Germinal center (tissue), 1 donor: ENCODE results near the gene CHSY3.
A peak's percentile ranks its signal among the peaks of the same experiment; 100 is the strongest.

Source experiments
- DNase-seq: peaks from one replicate; pipeline ENCODE4 v3.0.0; 2012; ENCODE audit warnings: mixed read lengths, low spot score

The CHSY3 gene

DNA sequence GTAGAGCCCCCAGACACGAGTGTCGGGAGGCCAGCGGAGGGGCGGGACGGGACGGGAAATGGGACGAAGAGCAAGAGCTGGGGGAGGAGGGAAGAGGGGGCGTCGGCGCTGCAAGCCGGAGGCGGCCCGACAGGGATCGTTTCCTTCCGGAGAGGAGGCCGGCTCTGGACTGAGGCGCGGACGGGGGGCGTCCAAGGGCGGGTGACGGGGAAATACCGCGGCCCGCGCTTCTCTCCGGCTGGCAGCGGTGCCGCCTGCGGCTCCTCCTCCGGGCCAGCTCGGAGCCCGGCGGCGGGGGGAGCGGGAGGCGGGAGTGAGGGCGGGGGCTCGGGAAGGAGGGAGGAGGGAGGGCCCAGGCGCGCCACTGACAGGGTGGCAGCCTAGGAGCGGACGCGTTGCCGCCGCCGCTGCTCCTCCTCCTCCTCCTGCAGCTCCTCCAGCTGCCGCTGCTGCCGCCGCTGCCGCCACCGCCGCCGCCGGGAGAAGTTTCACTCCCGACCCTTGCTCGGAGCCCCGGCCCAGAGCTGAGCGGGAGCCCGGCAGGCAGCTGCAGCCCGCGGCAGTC, at the start of gene CHSY3:
TSS of gene CHSY3 (plus strand) at position 364 of the 565 bp plus-strand sequence.
- peak; percentile 22 for DNase-seq

DNA sequence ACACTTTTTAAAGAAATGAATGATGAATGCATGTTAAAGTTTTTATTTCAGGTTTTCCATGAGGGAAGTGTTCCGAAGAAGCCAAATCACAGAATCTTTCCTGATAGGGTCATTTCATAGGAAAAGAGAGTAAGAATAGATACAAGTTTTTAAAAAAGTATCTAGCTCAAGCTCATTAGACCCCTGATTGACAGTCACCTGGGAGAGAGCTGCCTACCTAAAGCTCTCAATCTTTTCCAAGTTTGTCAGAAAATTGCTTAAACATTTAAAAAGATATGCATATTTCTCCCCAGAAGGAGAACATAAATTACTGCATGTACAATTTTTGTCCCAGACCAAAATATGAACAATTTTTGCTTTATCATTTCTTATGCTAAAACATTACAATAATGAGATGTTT, 47.9 kb upstream of the CHSY3 start:
- no peak for DNase-seq

DNA sequence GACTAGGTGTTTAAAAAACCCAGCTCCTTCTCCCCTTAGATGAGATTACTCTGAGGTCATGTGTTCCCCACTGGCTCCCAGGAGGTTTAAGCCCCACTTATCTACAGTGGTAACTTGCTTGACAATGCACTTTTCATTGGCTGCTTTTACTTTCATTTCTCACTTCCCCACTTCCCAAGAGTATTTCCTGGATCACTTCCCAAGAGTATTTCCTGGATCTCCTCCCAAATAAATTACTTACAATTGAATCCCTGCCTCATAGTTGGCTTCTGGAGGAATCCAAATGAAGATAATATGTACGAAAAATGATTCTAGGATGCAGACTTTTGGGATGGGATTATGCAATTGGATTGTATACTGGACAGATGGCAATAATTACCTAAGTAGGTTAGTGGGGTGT, 47.1 kb upstream of the CHSY3 start:
- no peak for DNase-seq

DNA sequence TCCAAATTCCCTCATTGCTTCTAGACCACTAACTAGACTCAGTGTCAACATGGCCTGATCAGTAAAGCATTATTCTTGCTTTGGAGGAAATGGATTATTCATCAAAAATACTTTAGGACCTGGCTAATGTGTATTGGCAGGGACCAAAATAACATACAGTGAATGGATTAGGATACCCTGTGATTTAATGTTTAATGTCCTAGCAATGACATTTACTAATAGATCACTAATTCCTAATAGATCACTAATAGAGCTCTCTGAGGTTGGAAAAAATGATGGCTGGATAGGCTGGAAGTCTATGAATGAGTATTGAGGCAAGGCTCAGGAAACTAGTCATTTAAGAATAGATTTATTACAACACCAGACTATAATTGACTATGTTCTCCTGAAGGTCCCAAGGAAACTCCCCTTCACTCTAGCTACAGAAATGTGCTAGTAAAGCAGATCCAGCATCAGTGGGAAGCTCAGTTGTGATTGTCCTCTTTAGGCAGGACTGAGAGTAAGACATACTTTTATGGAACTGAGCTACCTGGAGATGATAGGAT, 46.1 kb upstream of the CHSY3 start:
- no peak for DNase-seq

DNA sequence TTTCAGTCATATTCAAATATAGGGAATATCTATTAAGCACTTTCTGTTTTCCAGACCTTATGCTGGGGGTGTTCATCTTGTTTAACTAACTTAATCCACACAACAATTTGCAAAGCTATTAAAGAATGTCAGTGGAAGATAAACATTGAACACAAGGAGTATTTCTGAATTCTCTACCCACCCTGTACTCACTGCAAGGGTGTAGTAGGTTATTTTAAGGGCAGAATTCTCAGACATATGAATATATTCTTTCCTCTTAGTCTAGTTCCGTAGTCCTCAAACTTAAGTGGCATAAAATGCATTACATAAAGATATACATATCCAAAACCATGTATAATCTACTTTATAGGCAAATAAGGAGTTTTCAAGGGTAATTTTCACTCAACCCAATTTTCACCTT, 19.9 kb upstream of the CHSY3 start:
- no peak for DNase-seq

DNA sequence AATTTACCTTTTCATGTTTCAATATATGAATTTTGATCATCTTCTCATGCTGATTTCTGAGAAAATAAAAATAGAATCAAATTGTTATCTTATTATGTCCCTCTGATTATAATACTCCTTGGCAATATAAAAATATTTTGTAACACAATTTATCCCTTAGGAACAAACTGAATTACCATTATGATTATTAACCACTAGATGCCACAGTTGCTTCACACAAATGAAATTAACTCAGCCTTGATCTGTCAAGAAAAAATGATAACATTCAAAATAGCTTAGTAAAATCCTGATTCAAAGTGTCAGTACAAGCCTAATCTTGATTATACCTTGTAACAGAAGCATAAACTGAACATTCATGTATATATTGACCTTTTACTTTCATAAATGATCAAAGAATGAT, 4.8 kb upstream of the CHSY3 start:
- no peak for DNase-seq

DNA sequence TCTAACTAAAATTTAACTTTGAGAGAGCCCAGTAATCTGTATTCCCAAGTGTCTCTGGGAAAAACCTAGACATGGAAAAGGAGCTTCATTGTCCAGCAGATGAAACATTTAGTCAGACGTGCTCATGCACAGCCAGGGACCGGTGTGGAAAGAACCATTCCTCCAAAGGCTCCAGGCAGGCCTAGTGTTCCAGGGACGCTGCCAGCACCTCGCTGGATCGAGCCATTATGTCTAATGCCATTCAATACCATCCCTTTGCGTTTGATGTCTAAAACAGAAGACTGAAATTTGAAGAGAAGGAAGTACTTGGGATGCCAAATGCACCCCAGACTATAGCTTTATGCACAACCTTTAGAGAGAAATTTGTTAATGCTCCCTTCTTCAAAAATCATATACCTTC, 1.4 kb upstream of the CHSY3 start:
- no peak for DNase-seq

DNA sequence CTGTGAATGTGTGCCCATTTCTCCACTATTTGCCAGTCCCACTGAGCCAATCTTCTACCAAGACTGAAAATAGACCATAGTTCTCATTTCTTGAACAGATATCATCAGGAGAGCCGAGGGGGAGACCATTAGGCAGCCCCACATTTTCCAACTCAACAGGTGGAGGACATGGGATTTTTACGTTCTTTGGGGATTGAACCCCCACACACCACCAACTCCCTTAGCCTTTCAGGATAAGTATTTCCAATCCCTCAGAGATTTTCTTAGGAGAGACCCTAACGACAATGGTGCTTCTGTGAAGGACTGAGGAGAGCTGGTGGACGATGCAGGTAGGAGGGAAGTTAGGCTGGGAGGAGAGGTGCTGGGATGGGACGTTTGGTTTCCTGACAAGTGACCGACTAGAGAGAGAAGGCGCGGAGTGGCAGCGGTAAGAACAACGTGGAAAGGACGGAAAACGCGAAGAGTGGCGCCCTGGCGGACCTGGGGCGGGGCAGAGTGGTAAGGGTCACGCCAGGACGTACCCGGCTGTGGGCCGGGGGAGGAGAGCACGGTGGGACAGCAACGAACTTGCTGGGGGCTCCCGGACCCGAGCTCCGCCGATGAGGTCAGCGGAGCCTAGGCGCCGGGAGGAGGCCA, 681 bp upstream of the CHSY3 start:
- no peak for DNase-seq

DNA sequence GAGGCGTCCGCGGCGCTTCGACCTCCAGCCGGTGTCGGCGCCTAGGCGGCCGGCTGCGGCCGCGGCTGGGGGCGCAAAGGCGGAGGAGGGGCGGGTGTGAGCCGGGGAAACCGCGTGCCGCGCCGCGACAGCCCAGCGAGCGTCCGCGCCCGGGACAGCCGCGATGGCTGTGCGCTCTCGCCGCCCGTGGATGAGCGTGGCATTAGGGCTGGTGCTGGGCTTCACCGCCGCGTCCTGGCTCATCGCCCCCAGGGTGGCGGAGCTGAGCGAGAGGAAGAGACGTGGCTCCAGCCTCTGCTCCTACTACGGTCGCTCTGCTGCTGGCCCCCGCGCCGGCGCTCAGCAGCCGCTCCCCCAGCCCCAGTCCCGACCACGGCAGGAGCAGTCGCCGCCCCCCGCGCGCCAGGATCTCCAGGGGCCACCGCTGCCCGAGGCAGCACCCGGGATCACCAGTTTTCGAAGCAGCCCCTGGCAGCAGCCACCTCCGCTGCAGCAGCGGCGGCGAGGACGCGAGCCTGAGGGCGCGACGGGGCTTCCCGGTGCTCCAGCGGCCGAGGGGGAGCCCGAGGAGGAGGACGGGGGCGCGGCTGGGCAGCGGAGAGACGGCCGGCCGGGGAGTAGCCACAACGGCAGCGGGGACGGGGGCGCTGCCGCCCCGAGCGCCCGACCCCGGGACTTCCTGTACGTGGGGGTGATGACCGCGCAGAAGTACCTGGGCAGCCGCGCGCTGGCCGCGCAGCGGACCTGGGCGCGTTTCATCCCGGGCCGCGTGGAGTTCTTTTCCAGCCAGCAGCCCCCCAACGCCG, 605 bp downstream of the CHSY3 start:
- peak; percentile 12 for DNase-seq

DNA sequence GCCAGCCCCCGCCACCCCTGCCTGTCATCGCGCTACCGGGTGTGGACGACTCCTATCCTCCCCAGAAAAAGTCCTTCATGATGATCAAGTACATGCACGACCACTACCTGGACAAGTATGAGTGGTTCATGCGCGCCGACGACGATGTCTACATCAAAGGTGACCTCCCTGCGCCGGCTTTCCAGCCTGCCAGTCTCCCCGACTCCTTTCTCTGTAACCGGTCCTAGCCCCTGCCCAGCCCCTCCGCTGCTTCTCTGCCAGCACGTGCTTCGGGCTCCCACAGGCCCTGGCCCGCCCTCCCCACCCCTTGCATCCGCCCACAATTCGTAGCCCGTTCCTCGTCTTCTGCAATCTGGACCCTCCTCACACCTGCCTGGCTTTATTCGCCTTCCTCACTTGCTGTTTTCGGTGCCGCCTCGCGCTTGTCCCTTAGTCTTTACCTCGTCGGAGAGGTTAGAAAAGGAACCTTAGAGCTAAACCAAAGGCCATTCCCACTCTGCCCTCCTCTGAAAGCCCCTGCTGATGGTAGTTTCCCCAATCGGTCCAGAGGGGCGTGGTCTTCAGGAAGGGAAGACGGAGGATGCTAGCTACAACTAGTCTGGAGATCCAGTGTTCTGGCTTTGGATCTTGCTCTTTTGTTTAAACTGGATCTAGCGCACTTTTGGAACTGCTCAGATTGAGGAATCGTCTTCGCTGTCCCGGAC, 1.4 kb downstream of the CHSY3 start:
- no peak for DNase-seq

DNA sequence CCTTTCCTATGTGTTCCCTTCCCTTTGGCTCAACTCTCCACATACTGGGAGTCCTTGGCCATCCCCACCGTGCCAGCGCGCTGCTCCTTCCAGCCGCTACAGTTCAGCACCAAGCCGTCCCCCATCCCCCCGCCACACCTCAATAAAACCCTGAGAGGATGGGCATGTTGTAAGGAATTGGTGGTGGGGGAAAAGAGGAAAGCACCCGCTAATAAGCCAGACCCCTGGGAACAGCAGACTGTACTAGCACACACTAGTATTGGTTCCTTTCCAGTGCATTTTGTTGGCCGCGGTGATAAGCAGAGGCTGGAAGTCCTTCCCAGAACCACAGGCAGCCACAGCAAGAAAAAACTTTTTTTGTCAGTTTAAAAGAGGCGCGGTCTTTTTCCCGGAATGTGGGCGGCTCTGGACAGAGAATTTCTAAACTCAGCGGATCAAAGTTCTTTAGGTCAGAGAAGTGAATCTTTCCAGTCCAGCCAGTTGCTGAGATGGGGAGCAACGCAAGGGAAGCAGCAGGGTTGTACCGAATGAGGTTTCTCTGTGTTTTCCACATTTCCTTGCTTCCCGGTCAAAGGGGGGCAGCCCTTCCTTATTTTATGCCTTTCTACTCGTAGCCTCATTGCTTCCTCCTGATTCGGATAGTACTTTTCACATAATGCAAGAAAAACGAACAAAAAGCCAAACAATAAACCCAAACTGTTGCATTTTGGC, 2.1 kb downstream of the CHSY3 start:
- no peak for DNase-seq

DNA sequence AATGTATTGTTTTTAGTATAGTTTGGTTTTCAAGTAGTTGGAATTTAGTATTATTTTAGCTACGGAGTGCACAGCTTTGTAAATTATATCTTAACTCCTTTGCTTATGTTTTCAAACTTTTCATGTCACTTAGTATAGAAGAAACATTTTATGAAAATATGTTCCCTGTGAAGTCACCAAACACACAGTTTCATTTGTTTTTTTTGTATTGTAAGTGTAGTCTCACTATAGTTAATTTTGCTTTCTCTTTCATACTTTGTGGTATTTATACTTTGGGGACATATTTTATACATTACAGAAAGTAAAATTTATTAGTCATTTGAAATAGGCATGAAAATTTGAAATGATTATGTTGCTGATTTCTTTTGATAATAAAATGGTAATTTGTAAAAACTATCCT, 5.0 kb downstream of the CHSY3 start:
- no peak for DNase-seq

DNA sequence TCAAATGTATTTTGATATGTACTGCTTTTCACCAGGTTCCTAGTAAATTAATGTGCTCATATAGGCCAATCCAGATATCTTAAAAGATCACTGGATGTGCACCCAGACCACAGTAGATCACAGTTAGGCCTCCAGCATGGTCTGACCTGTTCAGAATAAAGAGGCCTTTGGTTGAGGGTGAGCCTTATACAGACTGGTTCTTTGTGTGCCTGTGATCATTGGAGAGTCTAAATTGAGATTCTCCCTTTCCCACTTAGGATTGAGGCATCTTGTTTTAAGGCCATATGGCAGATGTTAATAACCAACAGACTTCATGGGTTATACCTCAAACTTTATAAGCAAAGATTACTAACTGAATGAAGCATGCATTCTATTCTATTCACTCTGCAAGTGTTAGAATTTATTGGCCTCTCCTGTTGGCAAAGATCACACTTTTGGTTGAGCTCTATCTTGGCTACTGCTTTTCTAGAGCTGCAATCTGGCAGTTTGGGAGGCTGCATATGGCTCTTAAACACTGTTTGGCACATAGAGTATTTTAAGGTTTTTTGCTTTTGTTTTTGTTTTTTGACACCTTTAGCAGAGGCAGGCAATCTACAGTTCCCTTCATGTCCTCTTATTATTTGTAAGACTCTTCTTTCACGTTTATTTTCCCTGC, 8.5 kb downstream of the CHSY3 start:
- DNase-seq, result no peak

DNA sequence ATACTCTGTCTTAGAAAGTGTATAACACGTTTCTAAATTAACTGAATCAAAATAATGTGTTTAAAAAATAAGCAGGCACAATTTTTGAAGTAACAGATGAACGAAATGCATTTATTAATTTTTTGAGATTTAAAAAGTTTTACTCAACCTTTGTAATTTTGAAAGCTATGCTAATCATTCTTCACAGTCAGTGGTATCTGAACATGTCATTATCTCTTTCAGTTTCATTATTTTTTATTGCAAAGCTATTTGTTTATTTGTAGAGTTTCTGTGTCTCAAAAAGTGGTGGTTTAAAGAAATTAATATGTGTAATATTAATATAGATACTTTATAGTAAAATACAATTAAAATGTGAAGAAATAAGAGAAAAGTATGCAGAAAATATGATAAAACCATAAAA, 11.2 kb downstream of the CHSY3 start:
- no peak for DNase-seq

DNA sequence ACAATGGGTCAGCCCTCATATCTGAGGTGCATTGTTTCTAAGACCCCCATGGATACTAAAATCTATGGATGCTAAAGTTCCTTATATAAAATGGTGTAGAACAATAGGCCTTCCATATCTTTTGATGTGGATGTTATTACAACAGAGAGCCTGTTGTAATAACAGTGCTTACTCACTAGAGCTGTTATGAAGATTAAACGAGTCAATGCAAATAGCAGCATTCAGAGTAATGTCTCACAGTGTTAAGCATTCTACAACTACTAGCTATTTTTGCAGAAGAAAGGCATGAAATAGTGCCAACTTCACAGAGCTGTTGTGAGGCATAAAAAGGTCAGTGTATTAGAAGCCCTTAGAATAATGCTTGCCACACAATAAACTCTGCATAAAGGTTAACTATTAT, 13.0 kb downstream of the CHSY3 start:
- no peak for DNase-seq

DNA sequence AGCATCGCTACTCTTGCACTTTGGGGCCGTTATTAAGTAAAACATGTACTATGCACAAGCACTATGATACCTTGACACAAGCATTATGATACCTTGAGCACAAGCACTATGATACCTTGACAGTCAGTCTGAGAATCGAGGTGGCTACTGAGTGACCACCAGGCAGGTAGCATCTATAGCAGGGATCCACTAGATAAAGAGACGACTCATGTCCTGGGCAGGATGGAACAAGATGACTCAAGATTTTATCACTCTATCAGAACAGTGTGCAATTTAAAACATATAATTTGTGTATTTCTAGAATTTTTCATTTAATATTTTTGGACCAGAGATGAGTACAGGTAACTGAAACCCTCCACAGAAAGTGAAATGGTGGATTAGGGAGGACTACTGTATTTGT, 16.9 kb downstream of the CHSY3 start:
- no peak for DNase-seq

DNA sequence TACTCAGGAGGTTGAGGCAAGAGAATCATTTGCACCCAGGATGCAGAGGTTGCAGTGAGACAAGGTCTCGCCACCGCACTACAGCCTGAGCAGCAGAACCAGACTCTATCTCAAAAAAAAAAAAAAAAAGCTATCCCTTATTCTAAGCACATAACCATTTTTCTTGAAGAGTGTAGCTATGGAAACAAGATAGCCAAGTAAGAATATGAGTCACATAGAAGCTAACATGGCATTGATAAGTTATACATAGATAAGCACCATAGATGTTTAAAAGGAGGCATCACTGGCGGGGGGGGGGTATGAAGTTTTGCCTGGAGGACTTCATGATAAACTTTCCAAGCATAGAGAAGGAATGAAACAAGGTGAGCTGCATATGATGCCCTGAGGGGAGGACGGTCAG, 26.0 kb downstream of the CHSY3 start:
- no peak for DNase-seq

DNA sequence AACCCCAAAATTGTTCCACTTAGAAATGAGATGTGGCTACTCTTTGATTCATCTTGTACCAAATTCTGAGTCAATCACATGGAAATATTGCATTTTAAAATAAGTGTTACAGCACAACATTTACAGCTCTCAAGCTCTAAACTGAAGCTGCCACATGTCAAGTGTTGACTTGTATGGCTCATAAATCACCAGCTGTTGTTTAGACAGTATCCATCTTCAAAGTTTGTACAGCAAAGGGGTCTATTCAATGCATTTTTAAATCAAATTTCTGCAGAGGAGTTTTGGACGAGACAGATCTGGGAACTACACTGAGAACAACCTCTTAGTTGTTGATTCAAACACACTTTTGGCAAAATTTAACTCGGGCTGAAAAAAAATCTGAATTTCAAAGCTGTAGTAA, 31.4 kb downstream of the CHSY3 start:
- no peak for DNase-seq

DNA sequence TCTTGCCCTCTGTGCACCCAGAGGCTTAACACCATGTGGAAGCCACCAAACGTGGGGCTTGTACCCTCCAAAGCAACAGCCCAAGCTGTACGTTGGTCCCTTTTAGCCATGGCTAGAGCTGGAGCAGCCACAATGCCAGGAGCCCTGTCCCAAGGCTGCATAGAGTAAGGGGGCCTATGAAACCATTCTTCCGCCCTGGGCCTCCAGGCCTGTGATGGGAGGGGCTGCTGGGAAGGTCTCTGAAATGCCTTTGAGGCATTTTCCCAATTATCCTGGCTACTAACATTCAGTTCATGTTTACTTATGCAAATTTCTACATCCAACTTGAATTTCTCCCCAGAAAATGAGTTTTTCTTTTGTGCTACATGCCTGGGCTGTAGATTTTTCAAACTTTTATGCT, 33.8 kb downstream of the CHSY3 start:
- no peak for DNase-seq

DNA sequence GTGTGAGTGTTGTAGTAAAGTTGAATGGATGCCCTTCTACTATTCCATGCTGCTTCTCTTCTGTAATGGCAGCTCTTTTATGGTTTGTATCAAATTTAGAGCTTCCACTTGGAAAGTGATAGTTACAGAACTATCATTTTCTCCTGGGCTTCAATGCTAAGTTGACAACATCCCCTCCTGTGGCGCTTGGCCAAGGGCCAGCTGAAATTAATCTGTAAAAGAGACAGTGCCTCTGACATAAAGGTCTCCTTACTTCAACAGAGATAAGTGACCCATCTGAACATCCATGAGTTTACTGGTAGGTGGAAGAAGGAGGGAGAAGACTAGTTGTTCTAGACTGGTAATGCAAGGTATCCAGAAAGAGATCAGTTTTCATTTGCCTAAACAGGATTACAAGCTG, 39.7 kb downstream of the CHSY3 start:
- no peak for DNase-seq

DNA sequence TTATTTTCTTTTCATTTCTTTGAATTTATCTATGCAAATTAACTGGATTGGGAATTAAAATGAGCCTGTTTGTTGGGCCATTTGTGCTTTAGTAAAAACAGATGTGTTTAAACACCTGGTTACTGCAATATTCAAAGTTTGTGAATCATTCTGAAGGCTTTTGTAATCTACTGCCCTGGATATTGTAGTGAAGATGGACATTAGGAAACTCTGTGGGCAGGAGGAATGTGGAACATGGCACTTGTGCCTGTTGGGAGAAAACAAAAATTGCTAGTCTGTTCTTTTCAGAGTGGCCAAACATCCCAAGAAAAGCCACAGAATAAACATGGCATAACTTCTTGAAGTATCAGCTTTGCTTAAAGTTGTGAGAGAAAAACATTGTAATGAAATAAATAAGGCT, 40.8 kb downstream of the CHSY3 start:
- DNase-seq, result no peak
